Measurements from ENCODE around the gene EPHA7. TPM values are rescaled to one million over a fixed set of nuclear protein-coding genes. Genes with fewer than 3 reads are reported as not detected.

Gene EPHA7
- total RNA-seq (2022) (not detected in 2 replicates), Bru-seq, nascent RNA (percentile 4 among the genes with signal in this experiment), BruChase-seq, experiment 1, labeled RNA remaining after a 2-hour chase (percentile 0 among the genes with signal in this experiment), BruChase-seq, experiment 2, labeled RNA remaining after a 6-hour chase (percentile 1 among the genes with signal in this experiment)
- long read RNA-seq: 0 reads

DNA sequence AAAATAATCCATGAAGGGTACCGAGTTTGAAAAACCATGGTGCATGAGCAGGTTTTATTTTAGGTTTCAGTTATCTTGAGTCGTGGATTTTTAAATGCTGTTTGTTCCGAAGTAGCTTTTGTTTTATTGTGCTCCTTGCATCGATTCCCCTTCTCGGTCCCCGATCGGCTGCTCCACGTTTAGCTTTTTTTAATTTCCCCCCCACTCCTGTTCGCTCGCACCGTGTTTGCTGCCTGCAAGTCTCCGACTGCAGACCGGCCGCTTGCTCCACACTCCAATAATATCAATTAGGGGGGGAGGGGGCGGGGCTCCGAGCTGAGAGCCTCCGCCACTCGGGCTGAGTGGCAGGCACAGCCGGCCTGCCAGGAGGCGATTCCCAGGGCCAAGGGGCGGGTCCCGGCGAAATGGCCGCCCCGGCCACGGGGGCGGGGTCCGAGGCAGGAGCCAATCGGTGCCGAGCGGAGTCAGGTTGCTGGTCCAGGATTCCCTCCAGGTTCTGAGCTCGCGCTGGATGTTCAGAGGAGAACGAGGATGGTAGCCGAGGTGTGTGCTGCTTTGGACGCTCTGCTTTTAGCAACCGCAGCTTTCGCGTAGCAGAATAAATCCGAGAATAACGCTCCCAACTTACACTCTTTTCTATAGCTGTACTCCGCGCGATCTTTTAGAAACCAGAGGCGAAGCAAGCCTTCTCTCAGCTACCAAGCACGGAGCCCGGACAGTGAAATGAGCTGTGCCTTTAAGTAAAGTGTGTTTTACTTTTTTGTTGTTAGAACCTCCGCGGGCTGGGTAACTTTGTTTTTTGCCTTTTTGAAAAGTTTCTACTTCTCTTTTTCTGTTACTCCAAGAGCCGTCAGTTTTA is at the start of gene EPHA7:
TSS of gene EPHA7 (minus strand) at position 256 of the 859 bp plus-strand sequence. CDS start at position 38, 218 bp downstream.
- TF ChIP-seq, protein P1, sequence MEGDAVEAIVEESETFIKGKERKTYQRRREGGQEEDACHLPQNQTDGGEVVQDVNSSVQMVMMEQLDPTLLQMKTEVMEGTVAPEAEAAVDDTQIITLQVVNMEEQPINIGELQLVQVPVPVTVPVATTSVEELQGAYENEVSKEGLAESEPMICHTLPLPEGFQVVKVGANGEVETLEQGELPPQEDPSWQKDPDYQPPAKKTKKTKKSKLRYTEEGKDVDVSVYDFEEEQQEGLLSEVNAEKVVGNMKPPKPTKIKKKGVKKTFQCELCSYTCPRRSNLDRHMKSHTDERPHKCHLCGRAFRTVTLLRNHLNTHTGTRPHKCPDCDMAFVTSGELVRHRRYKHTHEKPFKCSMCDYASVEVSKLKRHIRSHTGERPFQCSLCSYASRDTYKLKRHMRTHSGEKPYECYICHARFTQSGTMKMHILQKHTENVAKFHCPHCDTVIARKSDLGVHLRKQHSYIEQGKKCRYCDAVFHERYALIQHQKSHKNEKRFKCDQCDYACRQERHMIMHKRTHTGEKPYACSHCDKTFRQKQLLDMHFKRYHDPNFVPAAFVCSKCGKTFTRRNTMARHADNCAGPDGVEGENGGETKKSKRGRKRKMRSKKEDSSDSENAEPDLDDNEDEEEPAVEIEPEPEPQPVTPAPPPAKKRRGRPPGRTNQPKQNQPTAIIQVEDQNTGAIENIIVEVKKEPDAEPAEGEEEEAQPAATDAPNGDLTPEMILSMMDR (IDR thresholded peaks at IDR 0.05; ENCODE audit: insufficient read depth in 1 of 2, low read depth in 1 of 2, low read length in 1 of 2, severe bottlenecking in 1 of 2, unreplicated experiment in 1 of 2): no peak
- BruUV-seq (replicated peaks): no TSS peak
- Histone ChIP-seq H3K9me3 (no peaks in the 10 kb centered on the region), H3K27me3 (replicated peaks; ENCODE audit: control insufficient read depth, insufficient read depth, low read length) (peaks cover 3% of the 10 kb centered on the region), H3K36me3 (ENCODE audit: control insufficient read depth, insufficient read depth, low read length) (no peaks in the 10 kb centered on the region), H3K4me1 (peaks cover 18% of the 10 kb centered on the region), H3K4me3 (ENCODE audit: low read depth, low read length) (peak within 1 kb of the TSS; percentile 30)
- Mint-ChIP-seq H3K4me3 (ENCODE audit: unreplicated experiment) (peak within 1 kb of the TSS; percentile 72), H3K36me3 (ENCODE audit: insufficient read depth, unreplicated experiment) (no peaks in the 10 kb centered on the region), H3K4me1 (ENCODE audit: low read depth, unreplicated experiment) (peaks cover 7% of the 10 kb centered on the region), H3K9me3 (ENCODE audit: unreplicated experiment) (no peaks in the 10 kb centered on the region), H3K27me3 (ENCODE audit: insufficient read depth, unreplicated experiment) (peaks cover 15% of the 10 kb centered on the region), H3K27ac (ENCODE audit: unreplicated experiment) (no peak within 1 kb of the TSS)
- ChIA-PET CTCF (interaction anchor here (0.6 kb wide), 2 partner anchors 615 to 1701 kb away, joined by 3 read pairs; no protein-coding TSS in a partner anchor), POLR2A (no interaction called here)
- peak; percentile 87 to 91 for DNase-seq
- intact Hi-C loops (cut with micrococcal nuclease; ENCODE audit: unreplicated experiment): loop anchor here (5.0 to 10.0 kb wide), 2 partner anchors 365 to 633 kb away; no protein-coding TSS in a partner anchor

DNA sequence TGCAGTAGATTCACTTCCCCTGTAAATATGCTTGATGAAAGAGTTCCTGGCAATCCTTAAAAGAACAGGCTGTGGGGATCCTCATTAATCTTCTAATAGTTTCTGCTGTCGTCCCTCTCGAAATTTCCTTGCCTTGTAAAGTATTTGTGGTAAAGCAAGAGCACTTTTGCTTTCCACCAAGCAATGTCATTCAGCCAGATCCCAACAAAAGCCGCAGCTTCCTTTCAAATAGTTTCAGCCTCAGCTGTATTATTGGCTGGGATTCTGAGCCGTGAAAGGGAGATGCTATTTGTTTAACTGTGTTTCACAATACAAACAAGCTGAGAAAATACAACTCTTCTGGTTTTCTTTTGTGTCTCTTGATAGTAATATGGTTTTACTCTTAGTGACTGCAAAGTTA is 48.9 kb upstream of the EPHA7 start:
- Mint-ChIP-seq H3K9me3 (ENCODE audit: unreplicated experiment) (no peaks in the 10 kb centered on the region), H3K4me3 (ENCODE audit: unreplicated experiment) (no peak overlapping the region), H3K36me3 (ENCODE audit: insufficient read depth, unreplicated experiment) (no peaks in the 10 kb centered on the region), H3K27ac (ENCODE audit: unreplicated experiment) (no peak overlapping the region), H3K4me1 (ENCODE audit: low read depth, unreplicated experiment) (no peaks in the 10 kb centered on the region), H3K27me3 (ENCODE audit: insufficient read depth, unreplicated experiment) (no peaks in the 10 kb centered on the region)
- no peaks in the 10 kb centered on the region for H3K9me3 ChIP-seq
- H3K27me3 ChIP-seq (replicated peaks; ENCODE audit: control insufficient read depth, insufficient read depth, low read length): no peaks in the 10 kb centered on the region
- TF ChIP-seq, protein P1 (IDR thresholded peaks at IDR 0.05; ENCODE audit: insufficient read depth in 1 of 2, low read depth in 1 of 2, low read length in 1 of 2, severe bottlenecking in 1 of 2, unreplicated experiment in 1 of 2): no peak
- no peak for DNase-seq
- H3K36me3 ChIP-seq (ENCODE audit: control insufficient read depth, insufficient read depth, low read length): no peaks in the 10 kb centered on the region
- intact Hi-C loops (cut with micrococcal nuclease; ENCODE audit: unreplicated experiment): no loop called here
- ChIA-PET POLR2A (no interaction called here), CTCF (no interaction called here)
- H3K4me3 ChIP-seq (ENCODE audit: low read depth, low read length): no peak overlapping the region
- no TSS peak for BruUV-seq (replicated peaks)
- no peaks in the 10 kb centered on the region for H3K4me1 ChIP-seq

DNA sequence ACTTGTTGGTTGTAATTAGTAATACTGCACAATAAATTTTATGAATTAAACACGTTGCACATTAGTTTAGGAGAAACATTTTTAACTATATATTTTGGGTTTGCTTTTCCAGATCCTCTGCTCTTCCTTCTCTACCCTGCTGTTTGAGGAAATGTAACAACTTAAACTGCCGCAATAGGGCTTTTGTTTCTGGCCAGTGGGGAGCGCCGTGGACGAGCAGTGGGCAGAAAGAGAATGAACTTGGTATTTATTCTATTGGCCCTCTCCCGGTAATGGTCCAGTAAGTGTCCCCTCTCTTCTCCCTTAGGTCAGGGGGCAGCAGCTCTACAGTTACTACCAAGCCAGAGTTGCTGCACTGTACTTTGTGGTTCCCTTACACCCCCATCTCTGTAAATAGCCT is 35.2 kb upstream of the EPHA7 start:
- no peak overlapping the region for H3K27ac Mint-ChIP-seq (ENCODE audit: unreplicated experiment)
- Histone ChIP-seq H3K4me3 (ENCODE audit: low read depth, low read length) (no peak overlapping the region), H3K27me3 (replicated peaks; ENCODE audit: control insufficient read depth, insufficient read depth, low read length) (no peaks in the 10 kb centered on the region), H3K9me3 (no peaks in the 10 kb centered on the region), H3K4me1 (no peaks in the 10 kb centered on the region), H3K36me3 (ENCODE audit: control insufficient read depth, insufficient read depth, low read length) (no peaks in the 10 kb centered on the region)
- BruUV-seq (replicated peaks): no TSS peak
- CTCF ChIA-PET: no interaction called here
- no peak overlapping the region for H3K4me3 Mint-ChIP-seq (ENCODE audit: unreplicated experiment)
- H3K9me3 Mint-ChIP-seq (ENCODE audit: unreplicated experiment): no peaks in the 10 kb centered on the region
- H3K4me1 Mint-ChIP-seq (ENCODE audit: low read depth, unreplicated experiment): no peaks in the 10 kb centered on the region
- peaks cover 3% of the 10 kb centered on the region for H3K27me3 Mint-ChIP-seq (ENCODE audit: insufficient read depth, unreplicated experiment)
- H3K36me3 Mint-ChIP-seq (ENCODE audit: insufficient read depth, unreplicated experiment): no peaks in the 10 kb centered on the region
- POLR2A ChIA-PET: no interaction called here
- TF ChIP-seq, protein P1 (IDR thresholded peaks at IDR 0.05; ENCODE audit: insufficient read depth in 1 of 2, low read depth in 1 of 2, low read length in 1 of 2, severe bottlenecking in 1 of 2, unreplicated experiment in 1 of 2): no peak
- DNase-seq: no peak
- intact Hi-C loops (cut with micrococcal nuclease; ENCODE audit: unreplicated experiment): no loop called here

Data from Caco-2 (cell line).